ENCODE measurements around the gene ITPR2.

GRCh38 chr12:26768611-26769603, 64.1 kb downstream of the ITPR2 start:
- TF ChIP-seq CTCF (IDR thresholded peaks at IDR 0.05) (no peak), POLR2A (IDR thresholded peaks at IDR 0.05) (no peak)

Measured in Peyer's patch (tissue), 4 donors.